Gastrocnemius medialis (tissue), 4 donors: ENCODE data around the gene SASH1.

Experiments
- CTCF ChIP-seq, 5 experiments: fragments of 450-650 bp in 3 of 5; fragments of 200-600 bp in 2 of 5; sonication (generic) in 2 of 5; IDR thresholded peaks in 4 of 5; conservative IDR thresholded peaks in 1 of 5; 1 replicate in 4 of 5; 2 replicates in 1 of 5; pipeline ENCODE4 v1.5.1; 2016 to 2019; ENCODE audit warnings: antibody characterized with exemption in 5 of 5, mild to moderate bottlenecking in 3 of 5, moderate library complexity in 3 of 5
- POLR2A ChIP-seq, 2 donors: fragments of 450-650 bp; IDR thresholded peaks; one replicate each; pipeline ENCODE4 v1.6.1; 2017; ENCODE audit warnings: antibody characterized with exemption in 2 of 2, mild to moderate bottlenecking in 2 of 2, moderate library complexity in 2 of 2

GRCh38 chr6:148495029-148495428, 152.4 kb downstream of the SASH1 start:
- no peak for TF ChIP-seq POLR2A (IDR thresholded peaks at IDR 0.05)
- no peak for TF ChIP-seq CTCF (IDR thresholded peaks at IDR 0.05 in 4 of 5, conservative IDR thresholded peaks at IDR 0.05 in 1 of 5)
